IMR-90 (cell line): ENCODE results near the gene CACNA2D1.

Experiments
- MXI1 ChIP-seq: IDR thresholded peaks from 2 replicates; pipeline ENCODE4 v1.6.1; 2012; ENCODE audit warnings: low read depth, mild to moderate bottlenecking, low read length, moderate library complexity, borderline replicate concordance
- POLR2A ChIP-seq: IDR thresholded peaks from 2 replicates; pipeline ENCODE4 v1.6.1; 2012; ENCODE audit warnings: mild to moderate bottlenecking, low read depth, low read length
- RCOR1 ChIP-seq: IDR thresholded peaks from 2 replicates; pipeline ENCODE4 v1.6.1; 2012; ENCODE audit warnings: mild to moderate bottlenecking, low read length, improper control_type of control experiment; ENCODE audit not compliant: insufficient replicate concordance
- RFX5 ChIP-seq: IDR thresholded peaks from 2 replicates; pipeline ENCODE4 v1.8.0; 2012; ENCODE audit warnings: low read depth, mild to moderate bottlenecking, low read length, moderate library complexity
- SMC3 ChIP-seq: fragments of 150-350 bp; IDR thresholded peaks from 2 replicates; pipeline ENCODE4 v1.6.1; 2016; ENCODE audit warnings: low read depth, mild to moderate bottlenecking, antibody characterized with exemption, low read length, moderate library complexity
- TF ChIP-seq, protein P1 (sequence below): conservative IDR thresholded peaks from 2 replicates; pipeline ENCODE4 v1.5.1; 2012; ENCODE audit warnings: mild to moderate bottlenecking, low read depth, low read length, improper control_type of control experiment
- TF ChIP-seq, protein P2 (sequence below): fragments of 150-350 bp; IDR thresholded peaks from 2 replicates; pipeline ENCODE4 v1.6.1; 2017; ENCODE audit warnings: mild to moderate bottlenecking, antibody characterized with exemption, low read length, low read depth

DNA sequence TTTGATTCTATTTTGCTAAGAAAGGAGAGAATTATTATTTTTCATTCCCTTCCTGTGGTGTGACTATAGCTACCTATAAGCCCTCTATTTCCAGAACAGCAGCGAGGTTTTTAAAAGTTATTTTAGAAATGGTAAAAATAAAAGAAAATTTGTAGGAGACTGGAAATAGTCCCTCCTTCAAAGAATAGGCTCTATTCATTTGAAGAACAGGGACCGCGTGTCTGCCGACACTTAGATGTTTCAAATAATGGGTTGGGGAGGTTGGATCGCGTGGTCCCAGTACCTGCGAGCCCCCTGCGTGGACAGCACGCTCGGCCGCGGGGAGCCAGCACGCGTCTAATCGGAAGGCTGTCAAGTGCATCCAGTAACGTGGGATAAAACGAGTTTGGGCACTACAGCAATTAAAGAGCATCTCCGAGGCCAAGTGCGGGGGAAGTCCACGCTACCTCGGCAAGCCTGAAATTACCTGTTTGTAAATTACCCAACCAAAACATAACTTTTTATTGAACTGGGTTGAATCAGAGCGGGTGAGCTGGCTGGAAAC lies 1.0 kb downstream of the CACNA2D1 start:
- TF ChIP-seq POLR2A = no peak
- TF ChIP-seq, protein P1, sequence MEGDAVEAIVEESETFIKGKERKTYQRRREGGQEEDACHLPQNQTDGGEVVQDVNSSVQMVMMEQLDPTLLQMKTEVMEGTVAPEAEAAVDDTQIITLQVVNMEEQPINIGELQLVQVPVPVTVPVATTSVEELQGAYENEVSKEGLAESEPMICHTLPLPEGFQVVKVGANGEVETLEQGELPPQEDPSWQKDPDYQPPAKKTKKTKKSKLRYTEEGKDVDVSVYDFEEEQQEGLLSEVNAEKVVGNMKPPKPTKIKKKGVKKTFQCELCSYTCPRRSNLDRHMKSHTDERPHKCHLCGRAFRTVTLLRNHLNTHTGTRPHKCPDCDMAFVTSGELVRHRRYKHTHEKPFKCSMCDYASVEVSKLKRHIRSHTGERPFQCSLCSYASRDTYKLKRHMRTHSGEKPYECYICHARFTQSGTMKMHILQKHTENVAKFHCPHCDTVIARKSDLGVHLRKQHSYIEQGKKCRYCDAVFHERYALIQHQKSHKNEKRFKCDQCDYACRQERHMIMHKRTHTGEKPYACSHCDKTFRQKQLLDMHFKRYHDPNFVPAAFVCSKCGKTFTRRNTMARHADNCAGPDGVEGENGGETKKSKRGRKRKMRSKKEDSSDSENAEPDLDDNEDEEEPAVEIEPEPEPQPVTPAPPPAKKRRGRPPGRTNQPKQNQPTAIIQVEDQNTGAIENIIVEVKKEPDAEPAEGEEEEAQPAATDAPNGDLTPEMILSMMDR = no peak
- no peak for TF ChIP-seq SMC3
- TF ChIP-seq MXI1 = peak; percentile 78
- no peak for TF ChIP-seq RFX5
- peak; percentile 35 for TF ChIP-seq RCOR1
- TF ChIP-seq, protein P2, sequence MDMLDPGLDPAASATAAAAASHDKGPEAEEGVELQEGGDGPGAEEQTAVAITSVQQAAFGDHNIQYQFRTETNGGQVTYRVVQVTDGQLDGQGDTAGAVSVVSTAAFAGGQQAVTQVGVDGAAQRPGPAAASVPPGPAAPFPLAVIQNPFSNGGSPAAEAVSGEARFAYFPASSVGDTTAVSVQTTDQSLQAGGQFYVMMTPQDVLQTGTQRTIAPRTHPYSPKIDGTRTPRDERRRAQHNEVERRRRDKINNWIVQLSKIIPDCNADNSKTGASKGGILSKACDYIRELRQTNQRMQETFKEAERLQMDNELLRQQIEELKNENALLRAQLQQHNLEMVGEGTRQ = no peak
